Kidney (tissue), 14 donors: Measurements from ENCODE around the gene SOD2. TPM values are rescaled to one million over a fixed set of nuclear protein-coding genes. Genes with fewer than 3 reads are reported as not detected.
"Not testable (repeated sequence)": the region's sequence is repeated elsewhere in the genome, so short reads cannot be mapped to it uniquely, and the experiment has no call there.

Source experiments
- DNase-seq, 5 donors: peaks; one replicate each; pipeline ENCODE4 v3.0.0-alpha.2; 2013 to 2020
- FAIRE-seq: peaks from 2 replicates; lab custom pipeline; 2012; peaks lifted over from hg19 to GRCh38; lab: Jason Lieb, UNC
- H3K27ac ChIP-seq, 2 donors: one replicate each; pipeline ENCODE4 v1.7.0; 2013; ENCODE audit warnings: low read depth in 2 of 2, low read length in 2 of 2, inconsistent platforms in 1 of 2
- H3K27me3 ChIP-seq: one replicate; pipeline ENCODE4 v1.7.1; 2013; ENCODE audit warnings: low read length, inconsistent platforms; ENCODE audit not compliant: control insufficient read depth, insufficient read depth
- H3K36me3 ChIP-seq, 3 donors: one replicate each; pipeline versions ENCODE4 v1.7.0 to v1.7.1; 2013; ENCODE audit warnings: low read length in 3 of 3, control low read depth in 1 of 3, inconsistent platforms in 1 of 3; ENCODE audit not compliant: insufficient read depth in 3 of 3, control insufficient read depth in 2 of 3
- H3K4me1 ChIP-seq, 3 donors: one replicate each; pipeline versions ENCODE4 v1.7.0 to v1.7.1; 2013; ENCODE audit warnings: low read length in 3 of 3, inconsistent platforms in 1 of 3, low read depth in 1 of 3; ENCODE audit not compliant: control insufficient read depth in 2 of 3, insufficient read depth in 2 of 3
- H3K4me3 ChIP-seq, 3 donors: one replicate each; pipeline versions ENCODE4 v1.7.0 to v1.8.1; 2013; ENCODE audit warnings: low read length in 3 of 3, control low read depth in 1 of 3, inconsistent platforms in 1 of 3
- H3K9ac ChIP-seq, 3 donors: one replicate each; pipeline versions ENCODE4 v1.7.0 to v1.7.1; 2013; ENCODE audit warnings: low read length in 3 of 3, control low read depth in 1 of 3, inconsistent platforms in 1 of 3
- H3K9me3 ChIP-seq, 3 donors: one replicate each; pipeline versions ENCODE4 v1.7.0 to v1.7.1; 2013; ENCODE audit warnings: low read length in 3 of 3, control low read depth in 1 of 3, inconsistent platforms in 1 of 3; ENCODE audit not compliant: control insufficient read depth in 2 of 3, insufficient read depth in 1 of 3
- CTCF ChIP-seq: IDR thresholded peaks from 3 replicates; pipeline ENCODE4 v1.5.1; 2012; ENCODE audit warnings: mild to moderate bottlenecking, moderate library complexity, borderline replicate concordance; ENCODE audit not compliant: insufficient read depth; ENCODE audit errors: extremely low read depth
- intact Hi-C: fragments of 100-400 bp; cut with DNase I; formaldehyde crosslinking; loops from one replicate; pipeline ENCODE4 v1.11.1; 2022
- polyA plus RNA-seq: library from polyadenylated mRNA; stranded (reverse); fragments of 350-450 nt; fragmentation: Illumina TruSeq; extraction: RNeasy Lipid Tissue Mini Kit (QIAGEN cat#74804); gene quantifications from one replicate; pipeline ENCODE4 v1.2.3, GENCODE V29; 2014; ENCODE audit warnings: low read depth, low replicate concordance; ENCODE audit not compliant: insufficient read depth
- total RNA-seq: library from RNA; stranded (reverse); fragmentation: NEBNext Ultra II Directional; extraction: Animal tissue kit (Norgen Biotek cat#: 25700); gene quantifications from one replicate; pipeline ENCODE4 v1.2.1, GENCODE V29; 2021
- donor health status: control.
- donor health status: control.
- donor health status: control.
- donor health status: control.
- donor health status: control.
- donor health status: DM: yes; HTN: yes; CAD: no.
- donor health status: Normal renal cell carcinoma (clear cell type).

SOD2 gene
- total and polyA plus RNA-seq, 2 donors from 2014 or later: 204 to 1,836 TPM

DNA sequence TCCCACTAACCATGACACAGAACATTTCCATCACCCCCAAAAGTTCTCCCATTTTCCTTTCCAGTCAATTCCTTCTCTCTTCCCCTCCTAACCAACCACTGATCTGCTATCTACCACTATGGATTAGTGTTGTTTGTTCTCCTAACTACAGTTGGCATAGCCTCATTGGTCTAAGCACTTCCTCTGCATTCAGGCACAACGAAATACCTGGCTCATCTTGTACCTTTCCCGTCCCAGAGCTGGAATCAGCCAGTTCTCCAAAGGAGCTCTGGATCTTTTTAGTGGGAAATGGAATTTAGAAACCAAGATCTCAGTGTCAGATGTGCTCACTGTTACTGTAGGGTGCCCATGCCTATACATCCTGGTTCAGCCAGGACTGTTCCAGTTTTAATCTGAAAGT is 30.2 kb upstream of the SOD2 start:
- TF ChIP-seq CTCF: no peak
- DNase-seq (no peak), FAIRE-seq (no peak)
- no peaks in the 10 kb centered on the region for H3K27me3 ChIP-seq
- H3K36me3 ChIP-seq: no peaks in the 10 kb centered on the region
- no peak overlapping the region for H3K27ac ChIP-seq
- no peak overlapping the region for H3K9ac ChIP-seq
- H3K4me1 ChIP-seq: peaks cover 0 to 6% (median 3%) of the 10 kb centered on the region in 3 donors
- H3K9me3 ChIP-seq: no peaks in the 10 kb centered on the region
- H3K4me3 ChIP-seq: no peak overlapping the region
- intact Hi-C loops: no loop called here

- FAIRE-seq: no peak
- Histone ChIP-seq H3K4me1 (peaks cover 0 to 6% (median 3%) of the 10 kb centered on the region in 3 donors), H3K9me3 (no peaks in the 10 kb centered on the region), H3K9ac (no peak overlapping the region), H3K27ac (no peak overlapping the region), H3K4me3 (no peak overlapping the region), H3K36me3 (no peaks in the 10 kb centered on the region), H3K27me3 (no peaks in the 10 kb centered on the region)
- TF ChIP-seq CTCF: no peak
- intact Hi-C loops: no loop called here
- DNase-seq: no peak
Observed at GRCh38 chr6:159722655-159723054, 29.6 kb upstream of the SOD2 start.

- H3K9me3 ChIP-seq, H3K27me3 ChIP-seq, H3K27ac ChIP-seq, H3K4me3 ChIP-seq, intact Hi-C loops, FAIRE-seq, H3K9ac ChIP-seq, H3K4me1 ChIP-seq, H3K36me3 ChIP-seq, DNase-seq: not testable (repeated sequence)
Observed at GRCh38 chr6:159721981-159722380, 28.9 kb upstream of the SOD2 start.

DNA sequence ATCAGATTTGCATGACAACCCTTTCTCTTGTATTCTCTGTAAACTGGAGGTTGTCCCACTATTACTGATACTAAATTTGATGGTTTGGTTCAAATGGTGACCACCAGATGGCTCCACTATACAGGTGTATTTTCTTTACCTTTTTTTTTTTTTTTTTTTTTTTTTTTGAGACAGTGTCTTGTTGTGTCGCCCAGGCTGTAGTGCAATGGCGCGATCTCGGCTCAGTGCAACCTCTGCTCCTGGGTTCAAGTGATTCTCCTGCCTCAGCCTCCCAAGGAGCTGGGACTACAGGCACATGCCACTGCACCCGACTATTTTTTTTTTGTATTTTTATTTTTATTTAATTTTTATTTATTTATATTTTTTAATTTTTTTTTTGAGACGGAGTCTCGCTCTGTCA is 27.7 kb upstream of the SOD2 start:
- H3K27ac ChIP-seq: no peak overlapping the region
- peak; percentile 23 for TF ChIP-seq CTCF
- peaks cover 0 to 1% (median under 1%) of the 10 kb centered on the region in 3 donors for H3K4me1 ChIP-seq
- H3K4me3 ChIP-seq: no peak overlapping the region
- no peaks in the 10 kb centered on the region for H3K9me3 ChIP-seq
- intact Hi-C loops: no loop called here
- DNase-seq (peak in 2 of 5 donors; percentile 48 to 66), FAIRE-seq (no peak)
- H3K9ac ChIP-seq: no peak overlapping the region
- H3K27me3 ChIP-seq: no peaks in the 10 kb centered on the region
- no peaks in the 10 kb centered on the region for H3K36me3 ChIP-seq
